Endothelial cell of umbilical vein (primary cell): Measurements from ENCODE around the gene AIMP1. TPM values are rescaled to one million over a fixed set of nuclear protein-coding genes. Genes with fewer than 3 reads are reported as not detected.

Source experiments
- BruUV-seq: library from RNA; stranded (reverse); fragments of 400-500 nt; replicated peaks from 2 replicates; lab custom pipeline; 2021; lab: Mats Ljungman, UMichigan
- CTCF ChIA-PET: fragments of 300-600, 350-600 bp; sonication (Branson Sonifier 250); formaldehyde crosslinking; loops from one replicate; lab custom pipeline; 2021; ENCODE audit warnings: antibody characterized with exemption, inconsistent platforms; lab: Charles Lee
- POLR2A ChIA-PET: fragments of 300-600, 350-600 bp; sonication (Branson Sonifier 250); formaldehyde crosslinking; loops from one replicate; lab custom pipeline; 2021; ENCODE audit warnings: antibody characterized with exemption, inconsistent platforms; lab: Charles Lee
- DNase-seq: peaks from one replicate; pipeline ENCODE4 v3.0.0-alpha.2; 2011; ENCODE audit warnings: low read depth, low spot score
- FAIRE-seq: peaks from 2 replicates; lab custom pipeline; 2011; peaks lifted over from hg19 to GRCh38; lab: Jason Lieb, UNC
- H2AFZ ChIP-seq: 2 replicates; pipeline ENCODE4 v1.6.0; 2012; ENCODE audit warnings: low read depth, low read length, control low read depth, inconsistent platforms
- H3K27ac ChIP-seq: 2 replicates; pipeline ENCODE4 v1.5.1; 2011; ENCODE audit warnings: low read depth, mild to moderate bottlenecking, control low read depth, low read length, moderate library complexity; ENCODE audit not compliant: insufficient read depth
- H3K27me3 ChIP-seq, 2 experiments: 2 replicates each; pipeline versions ENCODE4 v1.6.0 to v1.6.1; 2011; ENCODE audit warnings: low read length in 2 of 2, mixed read lengths in 1 of 2; ENCODE audit not compliant: control insufficient read depth in 2 of 2, insufficient read depth in 2 of 2
- H3K36me3 ChIP-seq, 2 experiments: 2 replicates in 1 of 2; 3 replicates in 1 of 2; pipeline ENCODE4 v1.5.1; 2011; ENCODE audit warnings: low read length in 2 of 2, mild to moderate bottlenecking in 1 of 2, moderate library complexity in 1 of 2; ENCODE audit not compliant: control insufficient read depth in 2 of 2, insufficient read depth in 2 of 2; ENCODE audit errors: extremely low read depth in 1 of 2
- H3K4me1 ChIP-seq: 3 replicates; pipeline ENCODE4 v1.5.1; 2011; ENCODE audit warnings: mild to moderate bottlenecking, low read length; ENCODE audit not compliant: control insufficient read depth, insufficient read depth; ENCODE audit errors: extremely low read depth
- H3K4me2 ChIP-seq: 2 replicates; pipeline ENCODE4 v1.6.1; 2011; ENCODE audit warnings: low read length, control low read depth, mixed read lengths; ENCODE audit not compliant: insufficient read depth
- H3K4me3 ChIP-seq, 3 experiments: fragments of 200-600 bp in 1 of 3; sonication (generic), shearing (Covaris generic) in 1 of 3; replicated peaks in 1 of 3; 2 replicates each; pipeline ENCODE4 v1.5.1; 2011 to 2016; ENCODE audit warnings: control low read depth in 3 of 3, low read length in 3 of 3, mild to moderate bottlenecking in 2 of 3, inconsistent platforms in 1 of 3, low read depth in 1 of 3, moderate library complexity in 1 of 3; ENCODE audit not compliant: insufficient read depth in 1 of 3
- H3K79me2 ChIP-seq: 2 replicates; pipeline ENCODE4 v1.6.0; 2012; ENCODE audit warnings: low read length, inconsistent platforms; ENCODE audit not compliant: control insufficient read depth, insufficient read depth
- H3K9ac ChIP-seq: replicated peaks from 2 replicates; pipeline ENCODE3; 2011; ENCODE audit warnings: low read length, control low read depth; ENCODE audit not compliant: insufficient read depth; ENCODE audit errors: extremely low read depth
- H3K9me1 ChIP-seq: replicated peaks from 3 replicates; pipeline ENCODE4 v1.6.0; 2011; ENCODE audit warnings: mild to moderate bottlenecking, low read length; ENCODE audit not compliant: control insufficient read depth, insufficient read depth; ENCODE audit errors: extremely low read depth
- H3K9me3 ChIP-seq: replicated peaks from 2 replicates; pipeline ENCODE4 v1.5.1; 2012; ENCODE audit warnings: low read length, inconsistent platforms; ENCODE audit not compliant: control insufficient read depth, insufficient read depth
- H4K20me1 ChIP-seq: replicated peaks from 2 replicates; pipeline ENCODE3; 2011; ENCODE audit warnings: mild to moderate bottlenecking, low read length; ENCODE audit not compliant: control insufficient read depth, insufficient read depth; ENCODE audit errors: extremely low read depth
- EZH2 ChIP-seq: IDR thresholded peaks from 2 replicates; pipeline ENCODE4 v1.6.1; 2012; ENCODE audit warnings: borderline replicate concordance, low read depth, mild to moderate bottlenecking, moderate library complexity, low read length, inconsistent platforms; ENCODE audit not compliant: severe bottlenecking
- FOS ChIP-seq: IDR thresholded peaks from 2 replicates; pipeline ENCODE4 v1.6.1; 2011; ENCODE audit warnings: mild to moderate bottlenecking, low read length, moderate library complexity, borderline replicate concordance; ENCODE audit not compliant: insufficient read depth
- GATA2 ChIP-seq: IDR thresholded peaks from 2 replicates; pipeline ENCODE4 v1.7.0; 2011; ENCODE audit warnings: low read depth, mild to moderate bottlenecking, moderate library complexity, mixed read lengths, low read length; ENCODE audit not compliant: insufficient read length, insufficient read depth
- JUN ChIP-seq: IDR thresholded peaks from 2 replicates; pipeline ENCODE4 v1.6.1; 2011; ENCODE audit warnings: borderline replicate concordance, low read depth; ENCODE audit not compliant: insufficient read length, insufficient read depth
- MYC ChIP-seq: IDR thresholded peaks from one replicate; pipeline ENCODE4 v1.6.1; 2011; ENCODE audit warnings: mild to moderate bottlenecking, low read depth, low read length
- POLR2A ChIP-seq: IDR thresholded peaks from 2 replicates; pipeline ENCODE4 v1.6.1; 2012; ENCODE audit warnings: low read depth, mild to moderate bottlenecking, control low read depth, low read length
- POLR2AphosphoS5 ChIP-seq: IDR thresholded peaks from 2 replicates; pipeline ENCODE4 v1.6.1; 2012; ENCODE audit warnings: low read depth, mild to moderate bottlenecking, control low read depth, low read length, moderate library complexity; ENCODE audit not compliant: insufficient read depth
- dilution Hi-C: fragments of 300-500 bp; cut with MboI; formaldehyde crosslinking; loops from one replicate; pipeline ENCODE4 v1.15.0; 2019; ENCODE audit warnings: low sequenced_read_pairs; ENCODE audit not compliant: extremely low pct_ligation_motif_present
- intact Hi-C: fragments of 100-400 bp; cut with micrococcal nuclease; formaldehyde crosslinking; loops from one replicate; pipeline ENCODE4 v1.10.0; 2022
- polyA plus RNA-seq, 4 experiments: library from polyadenylated mRNA; depleted of rRNA in 3 of 4; stranded (reverse) in 3 of 4; unstranded in 1 of 4; fragments of >200 nt; gene quantifications; 2 replicates each; pipeline versions ENCODE4 v1.2.1 to v1.2.3, GENCODE V29; 2011 to 2012; ENCODE audit warnings: missing spikeins in 1 of 4
- total RNA-seq: library from RNA; stranded (reverse); gene quantifications from 2 replicates; pipeline ENCODE4 v1.2.3, GENCODE V29; 2021
- TF ChIP-seq, protein P1 (sequence below), 2 donors: IDR thresholded peaks; 1 replicate in 1 of 2; 2 replicates in 1 of 2; pipeline ENCODE4 v1.5.1; 2011; ENCODE audit warnings: low read length in 2 of 2, mild to moderate bottlenecking in 2 of 2, moderate library complexity in 2 of 2, control low read depth in 1 of 2, inconsistent platforms in 1 of 2, low read depth in 1 of 2; ENCODE audit not compliant: insufficient read depth in 1 of 2; ENCODE audit errors: extremely low read depth in 1 of 2
- TF ChIP-seq, protein P2 (sequence below): IDR thresholded peaks from 2 replicates; pipeline ENCODE4 v1.6.1; 2011; ENCODE audit not compliant: insufficient read depth, insufficient read length

The AIMP1 gene
- total and polyA plus RNA-seq, 2 donors (not counting 3 experiments of a cell fraction or from before 2014, with no cell fraction given) = 6.4 to 42.4 TPM

DNA sequence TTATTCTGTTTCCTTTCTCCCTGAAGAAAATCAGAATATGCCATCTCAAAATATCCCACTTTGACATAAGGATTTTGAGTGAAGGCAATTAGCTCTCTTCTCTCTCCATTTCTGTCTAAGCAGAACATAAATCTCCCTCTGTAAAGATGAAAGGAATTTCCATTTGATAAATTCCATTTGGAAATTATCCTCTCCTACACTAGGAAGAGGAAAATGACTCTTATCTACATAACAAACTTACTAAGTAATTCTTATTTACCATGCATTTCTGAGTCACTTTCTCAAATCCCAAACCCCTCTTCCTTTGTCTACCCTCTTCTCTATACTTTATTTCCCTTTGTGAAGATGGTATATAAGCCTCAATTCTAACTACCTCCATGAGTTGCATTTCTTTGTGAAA is 11.7 kb upstream of the AIMP1 start:
- no peaks in the 10 kb centered on the region for H3K4me1 ChIP-seq
- no peaks in the 10 kb centered on the region for H3K9me1 ChIP-seq
- no peaks in the 10 kb centered on the region for H3K36me3 ChIP-seq
- DNase-seq = no peak
- H3K9ac ChIP-seq = no peak overlapping the region
- H4K20me1 ChIP-seq = no peaks in the 10 kb centered on the region
- FAIRE-seq = no peak
- H3K27me3 ChIP-seq = no peaks in the 10 kb centered on the region
- intact Hi-C loops = no loop called here
- no peak overlapping the region for H3K4me3 ChIP-seq
- dilution Hi-C loops = no loop called here
- CTCF ChIA-PET = interaction anchor here (0.8 kb wide), 1 partner anchor 504 kb away, joined by 3 read pairs; no protein-coding TSS in a partner anchor
- H3K4me2 ChIP-seq = no peak overlapping the region
- TF ChIP-seq, protein P1, sequence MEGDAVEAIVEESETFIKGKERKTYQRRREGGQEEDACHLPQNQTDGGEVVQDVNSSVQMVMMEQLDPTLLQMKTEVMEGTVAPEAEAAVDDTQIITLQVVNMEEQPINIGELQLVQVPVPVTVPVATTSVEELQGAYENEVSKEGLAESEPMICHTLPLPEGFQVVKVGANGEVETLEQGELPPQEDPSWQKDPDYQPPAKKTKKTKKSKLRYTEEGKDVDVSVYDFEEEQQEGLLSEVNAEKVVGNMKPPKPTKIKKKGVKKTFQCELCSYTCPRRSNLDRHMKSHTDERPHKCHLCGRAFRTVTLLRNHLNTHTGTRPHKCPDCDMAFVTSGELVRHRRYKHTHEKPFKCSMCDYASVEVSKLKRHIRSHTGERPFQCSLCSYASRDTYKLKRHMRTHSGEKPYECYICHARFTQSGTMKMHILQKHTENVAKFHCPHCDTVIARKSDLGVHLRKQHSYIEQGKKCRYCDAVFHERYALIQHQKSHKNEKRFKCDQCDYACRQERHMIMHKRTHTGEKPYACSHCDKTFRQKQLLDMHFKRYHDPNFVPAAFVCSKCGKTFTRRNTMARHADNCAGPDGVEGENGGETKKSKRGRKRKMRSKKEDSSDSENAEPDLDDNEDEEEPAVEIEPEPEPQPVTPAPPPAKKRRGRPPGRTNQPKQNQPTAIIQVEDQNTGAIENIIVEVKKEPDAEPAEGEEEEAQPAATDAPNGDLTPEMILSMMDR (IDR thresholded peaks at IDR 0.05; ENCODE audit: extremely low read depth in 1 of 2, insufficient read depth in 1 of 2, low read depth in 1 of 2, low read length in 2 of 2) = no peak
- TF ChIP-seq, protein P2, sequence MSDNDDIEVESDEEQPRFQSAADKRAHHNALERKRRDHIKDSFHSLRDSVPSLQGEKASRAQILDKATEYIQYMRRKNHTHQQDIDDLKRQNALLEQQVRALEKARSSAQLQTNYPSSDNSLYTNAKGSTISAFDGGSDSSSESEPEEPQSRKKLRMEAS = no peak
- TF ChIP-seq MYC = no peak
- no peak for TF ChIP-seq FOS
- TF ChIP-seq EZH2 = no peak
- no peak for TF ChIP-seq POLR2AphosphoS5
- no peak for TF ChIP-seq GATA2
- TF ChIP-seq POLR2A = no peak
- TF ChIP-seq JUN = no peak
- POLR2A ChIA-PET = no interaction called here
- no peak overlapping the region for H2AFZ ChIP-seq
- no peaks in the 10 kb centered on the region for H3K9me3 ChIP-seq
- no peak overlapping the region for H3K27ac ChIP-seq
- no peaks in the 10 kb centered on the region for H3K79me2 ChIP-seq
- BruUV-seq = no TSS peak
